WERI-Rb-1 (cell line): ENCODE measurements around the gene RHBDD1.

Experiments
- DNase-seq: peaks from one replicate; pipeline ENCODE4 v3.0.0-alpha.2; 2020
- H3K27ac ChIP-seq: fragments of 250-450 bp; sonication (Bioruptor Pico); 2 replicates; pipeline ENCODE4 v1.5.1; 2020; ENCODE audit warnings: mild to moderate bottlenecking, moderate library complexity
- H3K27me3 ChIP-seq: fragments of 250-450 bp; sonication (Bioruptor Pico); 2 replicates; pipeline ENCODE4 v1.5.1; 2021; ENCODE audit warnings: mild to moderate bottlenecking, low read depth, moderate library complexity; ENCODE audit not compliant: insufficient read depth, severe bottlenecking
- H3K36me3 ChIP-seq: fragments of 250-450 bp; sonication (Bioruptor Pico); 2 replicates; pipeline ENCODE4 v1.5.1; 2020; ENCODE audit warnings: mild to moderate bottlenecking, moderate library complexity
- H3K4me3 ChIP-seq: 2 replicates; pipeline ENCODE4 v1.5.1; 2011; ENCODE audit warnings: low read depth, mild to moderate bottlenecking, control low read depth, low read length
- H3K9me3 ChIP-seq: fragments of 250-450 bp; sonication (Bioruptor Pico); 2 replicates; pipeline ENCODE4 v1.5.1; 2021; ENCODE audit warnings: mild to moderate bottlenecking, moderate library complexity; ENCODE audit not compliant: severe bottlenecking
- TF ChIP-seq, protein P1 (sequence below): IDR thresholded peaks from 2 replicates; pipeline ENCODE4 v1.5.1; 2011; ENCODE audit warnings: low read depth, mild to moderate bottlenecking, control low read depth, inconsistent platforms, low read length

RHBDD1 gene

DNA sequence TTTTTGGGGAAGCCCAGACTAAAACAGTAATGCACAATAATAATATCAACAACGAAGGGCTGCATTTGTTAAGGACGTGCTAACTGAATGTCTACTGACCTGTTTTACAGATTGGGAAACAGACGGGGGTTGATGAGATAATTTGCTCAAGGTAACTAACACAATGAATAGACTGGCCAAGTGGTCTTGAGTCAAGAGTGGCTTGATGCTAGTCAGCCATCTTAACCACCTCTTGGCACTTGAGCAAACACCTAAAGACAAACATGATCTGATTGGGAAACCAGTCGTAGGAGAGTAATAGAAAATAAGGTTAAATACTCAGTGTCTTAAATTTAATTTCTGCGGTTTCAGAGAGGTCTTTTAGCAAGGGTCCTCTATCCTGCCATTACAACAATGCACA, 14.2 kb downstream of the RHBDD1 start:
- DNase-seq: no peak
- TF ChIP-seq, protein P1, sequence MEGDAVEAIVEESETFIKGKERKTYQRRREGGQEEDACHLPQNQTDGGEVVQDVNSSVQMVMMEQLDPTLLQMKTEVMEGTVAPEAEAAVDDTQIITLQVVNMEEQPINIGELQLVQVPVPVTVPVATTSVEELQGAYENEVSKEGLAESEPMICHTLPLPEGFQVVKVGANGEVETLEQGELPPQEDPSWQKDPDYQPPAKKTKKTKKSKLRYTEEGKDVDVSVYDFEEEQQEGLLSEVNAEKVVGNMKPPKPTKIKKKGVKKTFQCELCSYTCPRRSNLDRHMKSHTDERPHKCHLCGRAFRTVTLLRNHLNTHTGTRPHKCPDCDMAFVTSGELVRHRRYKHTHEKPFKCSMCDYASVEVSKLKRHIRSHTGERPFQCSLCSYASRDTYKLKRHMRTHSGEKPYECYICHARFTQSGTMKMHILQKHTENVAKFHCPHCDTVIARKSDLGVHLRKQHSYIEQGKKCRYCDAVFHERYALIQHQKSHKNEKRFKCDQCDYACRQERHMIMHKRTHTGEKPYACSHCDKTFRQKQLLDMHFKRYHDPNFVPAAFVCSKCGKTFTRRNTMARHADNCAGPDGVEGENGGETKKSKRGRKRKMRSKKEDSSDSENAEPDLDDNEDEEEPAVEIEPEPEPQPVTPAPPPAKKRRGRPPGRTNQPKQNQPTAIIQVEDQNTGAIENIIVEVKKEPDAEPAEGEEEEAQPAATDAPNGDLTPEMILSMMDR: no peak
- no peaks in the 10 kb centered on the region for H3K27me3 ChIP-seq
- H3K27ac ChIP-seq: no peak overlapping the region
- no peak overlapping the region for H3K4me3 ChIP-seq
- no peaks in the 10 kb centered on the region for H3K9me3 ChIP-seq
- no peaks in the 10 kb centered on the region for H3K36me3 ChIP-seq

DNA sequence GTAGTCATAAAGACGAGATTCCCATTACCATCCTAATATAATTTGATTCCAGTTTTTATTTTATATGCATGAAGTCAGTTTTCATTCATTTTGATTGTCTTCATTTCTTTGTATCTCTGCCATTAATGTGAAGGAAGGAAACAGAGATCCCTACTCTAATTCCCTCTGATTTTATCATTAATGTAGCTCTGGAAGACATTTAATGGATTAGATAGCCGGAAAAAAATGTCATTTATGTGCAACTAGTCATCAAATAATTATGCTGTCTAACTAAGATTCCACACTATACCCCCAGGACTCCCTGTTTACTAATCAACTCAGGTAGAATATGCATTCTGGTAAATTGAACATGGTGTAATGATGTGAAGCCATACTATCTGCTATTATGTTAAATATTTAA, 19.9 kb downstream of the RHBDD1 start:
- Histone ChIP-seq H3K36me3 (no peaks in the 10 kb centered on the region), H3K9me3 (no peaks in the 10 kb centered on the region), H3K27ac (no peak overlapping the region), H3K27me3 (no peaks in the 10 kb centered on the region), H3K4me3 (no peak overlapping the region)
- no peak for DNase-seq
- TF ChIP-seq, protein P1: no peak

DNA sequence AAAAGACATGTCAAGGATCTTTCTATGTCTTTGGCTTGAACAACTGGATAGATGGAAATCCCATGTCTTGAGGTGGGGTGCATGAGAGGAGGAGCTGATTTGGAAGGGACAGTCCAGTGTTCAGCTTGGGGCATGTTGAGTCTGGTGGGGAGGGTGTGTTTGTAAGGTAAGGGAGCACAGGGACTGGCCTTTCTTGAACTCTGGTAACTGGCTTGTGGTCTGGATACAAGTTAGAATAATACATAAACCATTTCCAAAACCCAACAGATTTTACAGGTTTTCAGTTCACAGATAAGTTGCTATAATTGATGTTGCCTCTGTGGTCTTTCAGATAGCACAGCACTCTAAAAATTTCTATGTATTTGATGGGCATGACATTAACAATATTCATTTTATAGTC, 24.2 kb downstream of the RHBDD1 start:
- Histone ChIP-seq H3K27ac (no peak overlapping the region), H3K27me3 (no peaks in the 10 kb centered on the region), H3K4me3 (no peak overlapping the region), H3K36me3 (no peaks in the 10 kb centered on the region), H3K9me3 (no peaks in the 10 kb centered on the region)
- TF ChIP-seq, protein P1: no peak
- DNase-seq: no peak

DNA sequence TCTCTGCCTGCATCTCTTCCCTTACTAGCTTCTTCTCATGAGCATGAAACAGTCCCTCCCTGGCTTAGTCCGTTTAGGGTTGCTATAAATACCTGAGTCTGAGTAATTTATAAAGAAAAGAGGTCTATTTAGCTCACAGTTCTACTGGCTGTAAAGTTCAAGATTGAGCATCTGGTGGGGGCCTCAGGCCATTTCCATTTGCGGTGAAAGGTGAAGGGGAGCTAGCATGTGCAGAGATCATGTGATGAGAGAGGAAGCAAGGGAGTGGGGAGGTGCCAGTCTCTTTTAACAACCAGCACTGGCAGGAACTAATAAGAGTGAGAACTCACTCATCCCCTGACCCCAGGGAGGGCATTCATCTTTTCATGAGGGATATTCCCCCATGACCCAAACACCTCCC, 26.8 kb downstream of the RHBDD1 start:
- no peak overlapping the region for H3K4me3 ChIP-seq

DNA sequence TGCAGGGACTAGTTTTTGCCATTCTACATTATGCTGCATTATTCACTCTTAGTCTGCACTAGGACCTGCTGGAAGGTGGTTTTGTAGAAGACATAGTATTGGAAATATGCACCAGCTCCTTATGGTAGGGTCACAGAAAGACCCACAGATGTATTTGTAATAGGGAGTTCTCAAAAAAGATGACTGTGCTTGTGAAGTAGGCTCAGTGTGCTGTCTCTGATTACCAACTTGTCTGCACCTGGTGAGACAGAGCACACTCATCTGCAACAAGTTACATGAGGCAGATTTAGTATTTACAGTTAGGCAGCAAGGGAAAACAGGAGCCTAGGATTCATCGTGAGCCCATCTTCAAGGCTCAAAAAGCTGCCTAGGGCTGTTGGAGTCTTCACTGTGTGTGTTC, 29.4 kb downstream of the RHBDD1 start:
- TF ChIP-seq, protein P1: no peak
- DNase-seq: no peak
- Histone ChIP-seq H3K9me3 (no peaks in the 10 kb centered on the region), H3K4me3 (no peak overlapping the region), H3K27ac (no peak overlapping the region), H3K27me3 (no peaks in the 10 kb centered on the region), H3K36me3 (no peaks in the 10 kb centered on the region)

More for the DNA sequence above, 26.8 kb downstream of the RHBDD1 start:
- Histone ChIP-seq H3K27me3 (no peaks in the 10 kb centered on the region), H3K9me3 (no peaks in the 10 kb centered on the region), H3K36me3 (no peaks in the 10 kb centered on the region), H3K27ac (no peak overlapping the region; the same call in 1 of the 2 replicates)
- no peak for DNase-seq
- TF ChIP-seq, protein P1: no peak

DNA sequence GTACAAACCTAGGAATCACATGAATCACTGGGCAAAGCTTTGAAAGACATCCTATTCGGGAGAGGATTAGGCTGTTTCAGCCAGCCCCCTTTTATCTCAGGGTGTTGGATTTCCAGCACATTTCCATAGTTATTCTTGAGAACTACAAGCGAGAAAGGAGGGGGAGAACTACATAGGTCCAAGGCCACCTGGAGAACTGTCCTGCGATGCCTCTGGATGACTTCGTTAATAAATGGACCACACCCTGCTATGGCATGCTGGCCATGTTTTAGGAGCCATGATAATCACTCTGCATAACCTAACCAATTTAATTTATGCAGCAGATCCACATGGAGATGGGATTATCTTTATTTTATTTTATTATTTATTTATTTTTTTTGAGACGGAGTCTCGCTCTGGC, 29.9 kb downstream of the RHBDD1 start:
- no peaks in the 10 kb centered on the region for H3K36me3 ChIP-seq
- no peaks in the 10 kb centered on the region for H3K27me3 ChIP-seq
- H3K4me3 ChIP-seq: no peak overlapping the region
- H3K9me3 ChIP-seq: no peaks in the 10 kb centered on the region
- no peak overlapping the region for H3K27ac ChIP-seq
- DNase-seq: no peak
- TF ChIP-seq, protein P1: no peak
